Tibial nerve (tissue), 3 donors: ENCODE data around the gene NEDD4L.

Source experiments
- POLR2A ChIP-seq, 2 donors: fragments of 450-650 bp; IDR thresholded peaks; one replicate each; pipeline ENCODE4 v1.6.1; 2017; ENCODE audit warnings: antibody characterized with exemption in 2 of 2, mild to moderate bottlenecking in 2 of 2, moderate library complexity in 2 of 2
- TF ChIP-seq, protein P1 (sequence below), 5 experiments: fragments of 200-600 bp in 3 of 5; fragments of 450-650 bp in 2 of 5; sonication (generic) in 3 of 5; IDR thresholded peaks; one replicate each; pipeline ENCODE4 v1.5.1; 2016 to 2019; ENCODE audit warnings: antibody characterized with exemption in 5 of 5, mild to moderate bottlenecking in 3 of 5, moderate library complexity in 2 of 5

DNA sequence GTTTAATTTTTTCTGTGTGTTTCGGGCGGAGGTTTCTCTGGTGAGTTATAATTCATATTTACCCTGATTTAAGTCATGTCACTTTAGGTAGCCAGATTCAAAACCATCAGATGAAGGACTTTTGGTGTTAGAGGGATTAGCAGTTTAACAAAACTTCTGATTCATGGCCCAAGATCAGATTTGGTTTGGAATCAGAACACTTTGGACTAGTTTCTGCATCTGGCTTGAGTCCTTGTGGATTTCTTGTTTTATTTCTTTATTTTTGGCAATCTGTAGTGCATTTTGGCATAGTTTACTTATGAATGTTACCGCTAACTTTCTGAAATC, 3.5 kb downstream of the NEDD4L start:
- TF ChIP-seq POLR2A (IDR thresholded peaks at IDR 0.05) = no peak
- TF ChIP-seq, protein P1, sequence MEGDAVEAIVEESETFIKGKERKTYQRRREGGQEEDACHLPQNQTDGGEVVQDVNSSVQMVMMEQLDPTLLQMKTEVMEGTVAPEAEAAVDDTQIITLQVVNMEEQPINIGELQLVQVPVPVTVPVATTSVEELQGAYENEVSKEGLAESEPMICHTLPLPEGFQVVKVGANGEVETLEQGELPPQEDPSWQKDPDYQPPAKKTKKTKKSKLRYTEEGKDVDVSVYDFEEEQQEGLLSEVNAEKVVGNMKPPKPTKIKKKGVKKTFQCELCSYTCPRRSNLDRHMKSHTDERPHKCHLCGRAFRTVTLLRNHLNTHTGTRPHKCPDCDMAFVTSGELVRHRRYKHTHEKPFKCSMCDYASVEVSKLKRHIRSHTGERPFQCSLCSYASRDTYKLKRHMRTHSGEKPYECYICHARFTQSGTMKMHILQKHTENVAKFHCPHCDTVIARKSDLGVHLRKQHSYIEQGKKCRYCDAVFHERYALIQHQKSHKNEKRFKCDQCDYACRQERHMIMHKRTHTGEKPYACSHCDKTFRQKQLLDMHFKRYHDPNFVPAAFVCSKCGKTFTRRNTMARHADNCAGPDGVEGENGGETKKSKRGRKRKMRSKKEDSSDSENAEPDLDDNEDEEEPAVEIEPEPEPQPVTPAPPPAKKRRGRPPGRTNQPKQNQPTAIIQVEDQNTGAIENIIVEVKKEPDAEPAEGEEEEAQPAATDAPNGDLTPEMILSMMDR (IDR thresholded peaks at IDR 0.05) = no peak
